ENCODE measurements around the gene ITGB8.
A peak's percentile ranks its signal among the peaks of the same experiment; 100 is the strongest.
"Not testable (repeated sequence)": the region's sequence is repeated elsewhere in the genome, so short reads cannot be mapped to it uniquely, and the experiment has no call there.

Gene ITGB8

GRCh38 chr7:20330239-20330927 is at the start of gene ITGB8:
TSS of gene ITGB8 (plus strand) at chr7:20330900. CDS start at chr7:20331807, 907 bp downstream.
- peak; percentile 85 for DNase-seq

- no peak for DNase-seq
Observed at GRCh38 chr7:20282959-20283358, 47.7 kb upstream of the ITGB8 start.

DNA sequence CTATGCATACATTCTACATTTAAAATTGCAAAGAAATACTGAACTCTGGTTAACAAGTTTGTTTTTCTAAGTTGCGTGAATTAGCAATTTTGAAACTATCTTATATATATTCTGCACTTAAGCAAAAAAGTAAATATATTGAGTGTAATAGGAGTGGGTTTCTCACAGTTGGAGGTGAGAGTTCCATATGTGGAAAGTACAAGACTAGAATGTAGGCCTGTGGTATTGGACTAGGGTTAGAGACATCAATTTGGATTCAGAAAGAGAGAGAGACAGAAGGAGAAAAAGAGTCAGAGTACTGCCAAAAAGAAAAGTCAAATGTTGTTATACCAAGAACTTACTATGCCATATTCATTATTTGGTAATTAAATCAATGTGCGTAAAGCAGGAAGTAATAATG is 47.3 kb upstream of the ITGB8 start:
- no peak for DNase-seq

GRCh38 chr7:20284003-20284770 is 46.5 kb upstream of the ITGB8 start:
- DNase-seq, result no peak

GRCh38 chr7:20284771-20285143 is 45.9 kb upstream of the ITGB8 start:
- DNase-seq, result no peak

GRCh38 chr7:20287317-20287716 is 43.4 kb upstream of the ITGB8 start:
- DNase-seq, result no peak

GRCh38 chr7:20288036-20288435 is 42.7 kb upstream of the ITGB8 start:
- no peak for DNase-seq

DNA sequence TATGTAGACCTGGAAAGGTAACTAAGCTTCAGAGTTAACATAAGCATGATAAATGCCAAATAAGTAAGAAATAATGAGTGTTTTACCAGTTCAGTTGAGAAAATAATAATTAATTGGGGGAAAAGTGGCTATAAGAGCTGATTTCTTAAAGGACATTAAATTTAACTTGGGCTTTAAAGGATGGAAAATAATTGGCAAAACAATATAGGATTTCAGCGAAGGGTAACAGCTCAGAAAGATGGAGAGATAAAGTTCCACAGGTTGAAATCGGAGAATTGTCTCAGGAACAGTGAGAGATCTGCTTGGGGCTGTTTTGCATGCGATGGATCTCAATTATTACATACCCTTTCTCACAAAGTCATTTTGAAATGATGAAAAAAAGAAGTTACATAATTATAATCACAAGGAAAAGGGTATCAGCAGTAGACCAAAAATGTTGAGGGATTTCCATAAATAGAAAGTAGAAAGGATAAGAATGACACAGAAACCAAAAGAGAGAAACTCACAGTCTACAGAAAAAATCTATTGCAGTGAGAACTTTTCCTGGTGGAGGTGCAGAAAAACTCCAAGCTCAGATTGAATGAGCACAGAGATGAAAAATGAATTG is 40.1 kb upstream of the ITGB8 start:
- no peak for DNase-seq

DNA sequence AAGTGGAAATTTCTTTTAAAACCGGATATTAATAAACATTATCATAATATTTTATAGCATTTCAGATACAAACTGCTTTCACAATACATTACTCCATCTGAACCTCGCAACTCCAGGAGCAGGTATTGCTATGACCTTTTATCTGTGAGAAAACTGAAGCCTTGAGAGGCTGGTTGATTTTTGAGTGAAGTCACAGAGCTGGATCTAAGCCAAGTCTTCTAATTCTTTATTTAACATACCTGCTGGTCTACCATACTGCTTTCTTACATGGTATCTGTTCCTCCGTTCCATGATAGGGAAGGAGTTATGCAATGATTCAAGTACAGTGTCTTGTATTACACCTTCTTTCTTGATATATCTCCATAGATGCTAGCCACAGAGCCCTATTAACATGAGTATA is 37.4 kb upstream of the ITGB8 start:
- DNase-seq, result no peak

DNA sequence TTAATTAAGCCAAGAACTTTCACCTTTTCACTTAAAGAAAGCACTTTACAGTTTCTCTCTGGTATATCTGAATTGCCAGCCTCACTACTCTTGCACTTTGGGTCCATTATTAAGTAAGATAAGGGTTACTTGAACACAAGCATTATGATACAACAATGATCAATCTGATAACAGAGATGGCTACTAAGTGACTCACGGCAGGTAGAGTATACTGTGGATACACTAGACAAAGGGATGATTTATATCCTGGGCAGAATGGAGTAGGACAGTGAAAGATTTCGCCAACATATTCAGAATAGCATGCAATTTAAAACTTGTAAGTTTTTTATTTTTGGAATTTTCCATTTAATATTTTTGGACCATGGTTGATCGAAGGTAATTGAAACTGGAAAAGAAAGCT is 34.3 kb upstream of the ITGB8 start:
- no peak for DNase-seq

DNA sequence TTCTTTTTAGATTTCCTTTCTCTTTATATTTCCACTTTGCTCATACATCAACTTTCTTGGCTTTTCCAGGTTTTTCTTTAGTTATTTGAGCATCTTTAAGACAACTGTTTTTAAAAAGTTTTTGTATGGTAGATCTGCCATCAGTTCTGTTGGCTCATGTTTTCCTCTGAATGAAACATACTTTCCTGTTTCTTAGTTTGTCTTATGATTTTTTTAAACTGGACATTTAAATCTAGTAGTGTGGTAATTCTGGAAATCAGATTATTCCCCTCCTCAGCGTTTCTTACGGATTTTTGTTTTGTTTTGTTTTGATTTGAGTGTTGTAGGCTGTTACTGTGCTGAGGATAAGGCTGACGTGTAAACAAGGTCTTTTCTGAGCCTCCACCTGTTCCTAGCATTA is 33.8 kb upstream of the ITGB8 start:
- no peak for DNase-seq

- no peak for DNase-seq
Observed at GRCh38 chr7:20298486-20298901, 32.2 kb upstream of the ITGB8 start.

DNA sequence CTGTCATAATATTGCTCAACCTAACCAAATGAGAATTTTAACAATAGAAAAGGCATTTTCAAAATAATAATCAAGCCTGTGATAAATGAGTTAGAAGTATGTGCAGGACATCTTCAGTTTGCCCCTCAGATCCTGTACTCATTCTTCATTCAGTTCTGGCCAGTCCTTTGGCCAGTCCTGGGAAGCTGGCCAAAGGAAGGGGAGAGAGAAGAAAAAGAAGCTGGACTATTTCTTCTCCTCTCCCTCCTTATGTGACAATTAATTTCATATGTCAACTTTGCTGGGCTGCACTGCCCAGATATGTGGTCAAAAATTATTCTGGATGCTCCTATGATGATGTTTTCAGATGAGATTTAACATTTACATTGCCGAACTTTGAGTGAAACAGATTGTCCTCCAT is 31.6 kb upstream of the ITGB8 start:
- DNase-seq, result no peak

GRCh38 chr7:20299647-20300312 is 30.9 kb upstream of the ITGB8 start:
- DNase-seq, result no peak

GRCh38 chr7:20301311-20301939 is 29.3 kb upstream of the ITGB8 start:
- no peak for DNase-seq

GRCh38 chr7:20302300-20302699 is 28.4 kb upstream of the ITGB8 start:
- DNase-seq, result not testable (repeated sequence)

DNA sequence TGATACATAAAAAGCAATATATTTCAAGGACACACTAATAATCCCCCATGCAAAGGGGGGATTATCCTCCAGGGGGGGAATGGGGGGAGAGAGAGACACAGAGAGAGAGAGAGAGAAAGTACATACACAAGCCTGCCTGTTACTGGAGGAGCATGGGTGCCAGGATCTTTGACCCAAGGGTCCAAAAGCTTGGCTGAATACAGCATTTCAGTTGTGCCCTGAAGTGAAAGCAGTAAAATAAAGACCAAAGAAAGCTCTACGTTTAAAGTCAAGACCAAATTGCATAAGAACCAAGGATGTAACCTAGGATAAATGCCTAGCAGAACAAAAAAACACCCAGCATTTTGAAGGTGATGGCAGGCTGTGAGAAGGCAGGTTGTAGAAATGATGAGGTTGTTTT is 27.8 kb upstream of the ITGB8 start:
- no peak for DNase-seq

- no peak for DNase-seq
Observed at GRCh38 chr7:20304366-20304765, 26.3 kb upstream of the ITGB8 start.

- no peak for DNase-seq
Observed at GRCh38 chr7:20305726-20306125, 25.0 kb upstream of the ITGB8 start.

DNA sequence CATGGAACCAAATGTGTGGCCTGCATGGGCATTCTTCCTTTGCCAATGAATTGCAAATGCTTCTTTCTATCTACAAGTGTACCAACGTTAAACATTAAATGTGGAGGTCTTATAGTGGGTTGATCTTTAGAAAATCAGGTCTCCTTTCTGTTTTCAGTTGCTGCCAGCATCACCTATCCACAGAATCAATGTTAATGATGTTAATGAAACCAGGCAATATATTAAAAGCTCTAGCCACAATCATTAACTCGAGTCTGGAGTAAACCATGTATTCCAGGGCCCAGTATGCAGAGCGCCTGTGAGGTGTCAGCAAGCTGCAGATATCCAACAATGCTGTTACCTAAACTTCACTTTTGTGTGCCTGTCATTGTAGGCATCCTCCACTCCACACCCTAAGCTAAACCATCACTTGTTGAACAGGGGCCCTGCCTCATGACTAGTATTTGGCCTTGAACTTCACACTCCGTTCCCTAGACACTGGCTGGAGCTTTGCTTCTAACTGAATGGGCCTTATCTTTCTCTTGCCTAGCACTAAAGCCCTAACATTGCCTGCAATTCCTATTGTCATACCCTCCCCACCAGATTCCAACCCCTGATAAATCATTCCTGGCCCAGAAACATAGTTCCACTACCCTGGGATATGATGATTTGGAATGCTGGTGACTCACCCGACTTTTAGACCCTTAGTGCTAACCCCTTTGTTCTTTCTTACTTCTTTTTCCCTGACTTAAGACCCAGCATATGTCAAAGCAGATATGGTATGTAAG is 24.3 kb upstream of the ITGB8 start:
- DNase-seq, result no peak

- DNase-seq, result no peak
Observed at GRCh38 chr7:20307119-20307518, 23.6 kb upstream of the ITGB8 start.

DNA sequence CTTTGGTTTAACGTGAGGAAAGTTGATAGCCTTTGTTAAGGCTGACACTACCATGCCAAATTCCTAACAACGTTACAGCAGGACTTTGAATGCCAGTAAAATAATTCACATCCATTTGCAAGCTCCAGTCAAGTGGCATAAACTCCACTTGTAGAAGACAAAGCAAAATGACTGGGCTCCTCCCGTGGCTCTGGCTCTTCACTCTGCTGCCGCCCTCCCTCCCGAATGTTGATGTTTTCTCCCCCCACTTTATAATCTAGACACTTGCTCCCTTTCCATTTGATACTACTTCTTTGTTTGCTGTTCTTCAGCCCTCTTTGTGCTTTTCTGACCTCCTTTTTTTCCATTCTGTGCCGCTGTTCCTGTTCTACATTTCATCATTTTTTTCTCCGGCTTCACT is 22.8 kb upstream of the ITGB8 start:
- DNase-seq, result no peak

All from activated CD8-positive, alpha-beta memory T cell treated with anti-CD3 and anti-CD28 coated beads for 24 hours (primary cell).